Measurements from ENCODE around the gene KCNN3.

KCNN3 gene

DNA sequence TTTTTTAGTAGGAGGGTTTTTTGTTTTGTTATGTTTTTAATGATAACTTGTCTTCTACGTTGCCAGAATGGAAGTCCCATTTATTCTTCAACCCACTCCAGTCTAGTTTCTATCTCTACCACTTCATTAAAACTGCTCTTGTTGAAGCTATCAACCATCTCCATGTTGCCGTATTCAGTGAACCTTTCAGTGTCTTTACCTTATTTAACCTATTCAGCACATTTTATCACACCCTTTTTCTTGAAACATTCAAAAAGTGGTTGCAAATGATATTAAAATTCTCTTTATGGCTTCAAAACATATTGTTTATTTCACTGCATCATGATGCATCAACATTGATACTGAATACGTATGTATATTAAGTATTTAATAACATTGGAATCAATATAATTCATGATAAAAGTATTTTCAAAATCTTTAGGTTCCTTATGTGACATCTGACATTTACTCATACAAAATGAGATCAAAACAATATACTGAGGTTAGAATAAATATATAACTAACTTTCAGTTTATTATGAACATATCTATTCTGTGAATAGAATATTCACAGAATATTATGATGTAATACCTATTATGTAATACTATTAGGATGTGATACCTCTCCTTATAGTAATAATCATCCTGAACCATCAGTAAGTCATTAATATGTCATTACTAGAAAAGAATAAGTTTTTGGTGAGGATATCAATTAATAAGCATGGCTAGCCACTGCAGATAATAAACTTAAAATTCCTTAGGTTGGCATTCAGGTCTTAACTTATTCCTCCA lies 210.1 kb downstream of the KCNN3 start:
- TF ChIP-seq CTCF (IDR thresholded peaks at IDR 0.05; ENCODE audit: low read depth, low read length), result no peak
- DNase-seq (ENCODE audit: low read depth, low spot score), result no peak
- no peak overlapping the region for H3K4me3 ChIP-seq (ENCODE audit: low read depth, low read length)
- in situ Hi-C loops (cut with HindIII; ENCODE audit: low sequenced_read_pairs), result no loop called here

DNA sequence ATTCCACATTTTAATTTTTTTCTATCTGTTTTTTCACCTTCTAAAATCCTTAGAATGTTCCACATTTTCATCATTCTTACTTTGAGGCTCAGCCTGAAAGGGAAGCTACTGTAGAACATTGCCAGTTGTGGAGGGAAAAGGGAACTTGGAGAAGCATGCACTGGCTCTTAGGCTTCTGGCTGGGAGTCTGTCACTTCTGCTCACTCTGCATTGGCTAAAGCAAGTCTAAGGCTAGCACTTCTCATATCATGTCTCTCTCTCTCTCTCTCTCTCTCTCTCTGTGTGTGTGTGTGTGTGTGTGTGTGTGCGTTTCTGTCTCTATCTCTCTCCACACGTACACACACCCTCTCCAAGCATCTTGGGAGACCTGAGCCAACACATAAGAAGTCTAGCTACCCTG lies 212.5 kb downstream of the KCNN3 start:
- in situ Hi-C loops (cut with HindIII; ENCODE audit: low sequenced_read_pairs), result no loop called here
- H3K4me3 ChIP-seq (ENCODE audit: low read depth, low read length), result no peak overlapping the region
- no peak for DNase-seq (ENCODE audit: low read depth, low spot score)
- TF ChIP-seq CTCF (IDR thresholded peaks at IDR 0.05; ENCODE audit: low read depth, low read length), result no peak

GRCh38 chr1:154652893-154653292 lies 217.2 kb downstream of the KCNN3 start:
- no peak overlapping the region for H3K4me3 ChIP-seq (ENCODE audit: low read depth, low read length)
- DNase-seq (ENCODE audit: low read depth, low spot score), result no peak
- in situ Hi-C loops (cut with HindIII; ENCODE audit: low sequenced_read_pairs), result no loop called here

More at GRCh38 chr1:154652893-154653292, 217.2 kb downstream of the KCNN3 start:
- no peak for TF ChIP-seq CTCF (IDR thresholded peaks at IDR 0.05; ENCODE audit: low read depth, low read length)
